ENCODE data around the gene PLEKHA8.
"Not testable (repeated sequence)": the region's sequence is repeated elsewhere in the genome, so short reads cannot be mapped to it uniquely, and the experiment has no call there.

The PLEKHA8 gene

GRCh38 chr7:30080818-30081217 is 52.6 kb downstream of the PLEKHA8 start:
- ATAC-seq (replicated peaks) = no peak
- H3K27me3 Mint-ChIP-seq = no peaks in the 10 kb centered on the region
- no peak overlapping the region for H3K27ac Mint-ChIP-seq

DNA sequence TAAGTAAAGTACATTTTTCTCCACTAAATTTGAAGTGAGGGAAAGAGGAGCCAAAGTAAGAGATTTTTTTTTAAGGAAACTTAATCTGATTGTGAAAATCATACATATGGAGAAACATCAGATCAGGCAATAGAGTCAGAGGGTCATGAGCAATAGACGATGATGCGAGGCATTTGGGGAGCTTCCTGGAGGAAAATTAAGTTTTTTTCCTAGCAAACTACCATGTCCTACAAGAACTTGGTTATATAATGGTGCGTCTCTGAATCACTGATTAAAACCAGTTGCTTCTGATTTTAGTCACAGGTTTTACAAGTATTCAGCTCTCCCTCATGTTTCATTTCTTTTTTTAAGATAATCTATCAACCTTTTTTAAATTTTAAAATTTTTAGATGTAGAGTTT is 54.5 kb downstream of the PLEKHA8 start:
- ATAC-seq (replicated peaks) (no peak), DNase-seq (no peak)
- H3K4me3 Mint-ChIP-seq = no peak overlapping the region
- H3K27me3 Mint-ChIP-seq = no peaks in the 10 kb centered on the region
- peaks cover 0 to 3% of the 10 kb centered on the region in 2 donors for H3K4me1 Mint-ChIP-seq (ENCODE audit: low read depth in 2 of 2)
- H3K9me3 Mint-ChIP-seq = no peaks in the 10 kb centered on the region
- H3K36me3 Mint-ChIP-seq (ENCODE audit: insufficient read depth) = peaks cover 9% of the 10 kb centered on the region
- no peak overlapping the region for H3K27ac Mint-ChIP-seq

More at GRCh38 chr7:30080818-30081217, 52.6 kb downstream of the PLEKHA8 start:
- H3K9me3 Mint-ChIP-seq = no peaks in the 10 kb centered on the region
- peaks cover 9% of the 10 kb centered on the region for H3K36me3 Mint-ChIP-seq (ENCODE audit: insufficient read depth)
- no peak overlapping the region for H3K4me3 Mint-ChIP-seq
- DNase-seq = no peak
- H3K4me1 Mint-ChIP-seq (ENCODE audit: low read depth in 2 of 2) = peaks cover 0 to 3% of the 10 kb centered on the region in 2 donors

- DNase-seq (no peak), ATAC-seq (replicated peaks) (no peak)
- Mint-ChIP-seq H3K9me3 (no peaks in the 10 kb centered on the region), H3K27me3 (no peaks in the 10 kb centered on the region), H3K4me3 (no peak overlapping the region), H3K4me1 (ENCODE audit: low read depth in 2 of 2) (peaks cover 0 to 3% of the 10 kb centered on the region in 2 donors), H3K27ac (no peak overlapping the region), H3K36me3 (ENCODE audit: insufficient read depth) (peaks cover 9% of the 10 kb centered on the region)
Observed at GRCh38 chr7:30083334-30083733, 55.1 kb downstream of the PLEKHA8 start.

DNA sequence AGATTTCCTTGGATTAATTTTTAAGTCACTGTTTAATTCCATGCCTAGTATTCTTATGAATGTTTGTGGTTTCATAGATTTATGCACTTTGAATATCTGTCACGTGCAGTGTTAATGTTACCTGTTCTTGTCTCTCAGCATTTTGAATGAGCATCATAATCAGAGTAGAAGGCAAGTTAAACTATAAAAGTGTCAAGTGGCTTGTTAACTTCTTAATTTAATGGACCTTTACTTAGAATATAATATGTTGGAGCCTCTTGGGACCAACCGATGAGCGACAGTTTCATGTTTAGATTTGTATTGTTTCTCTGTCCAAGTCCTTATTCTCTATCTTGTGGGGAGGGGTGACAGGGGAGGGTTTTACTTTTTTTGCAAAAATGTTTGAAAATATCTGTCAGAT is 56.0 kb downstream of the PLEKHA8 start:
- peaks cover 9% of the 10 kb centered on the region for H3K36me3 Mint-ChIP-seq (ENCODE audit: insufficient read depth)
- H3K27me3 Mint-ChIP-seq = no peaks in the 10 kb centered on the region
- DNase-seq (no peak), ATAC-seq (replicated peaks) (no peak)
- peaks cover 0 to 3% of the 10 kb centered on the region in 2 donors for H3K4me1 Mint-ChIP-seq (ENCODE audit: low read depth in 2 of 2)
- no peak overlapping the region for H3K27ac Mint-ChIP-seq
- no peaks in the 10 kb centered on the region for H3K9me3 Mint-ChIP-seq
- no peak overlapping the region for H3K4me3 Mint-ChIP-seq

DNA sequence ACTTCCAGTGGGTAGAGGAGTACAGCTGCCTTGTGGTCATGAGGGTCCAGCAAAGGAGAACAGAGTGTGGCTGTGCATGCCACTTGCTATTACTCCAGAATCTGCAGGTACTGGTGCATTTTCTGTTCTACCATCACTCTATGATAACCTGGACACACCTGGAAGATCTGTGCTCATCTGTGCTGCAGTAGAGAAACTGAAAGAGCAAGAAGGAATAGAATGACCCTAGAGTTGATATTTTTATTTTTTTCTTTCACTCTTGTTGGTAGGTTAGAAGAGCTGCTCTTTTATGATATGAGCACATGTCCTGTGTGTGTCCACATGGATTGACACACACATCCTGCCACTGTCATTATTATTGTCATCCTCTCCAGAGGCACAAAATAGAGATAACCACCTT is 58.3 kb downstream of the PLEKHA8 start:
- no peak for ATAC-seq (replicated peaks)

DNA sequence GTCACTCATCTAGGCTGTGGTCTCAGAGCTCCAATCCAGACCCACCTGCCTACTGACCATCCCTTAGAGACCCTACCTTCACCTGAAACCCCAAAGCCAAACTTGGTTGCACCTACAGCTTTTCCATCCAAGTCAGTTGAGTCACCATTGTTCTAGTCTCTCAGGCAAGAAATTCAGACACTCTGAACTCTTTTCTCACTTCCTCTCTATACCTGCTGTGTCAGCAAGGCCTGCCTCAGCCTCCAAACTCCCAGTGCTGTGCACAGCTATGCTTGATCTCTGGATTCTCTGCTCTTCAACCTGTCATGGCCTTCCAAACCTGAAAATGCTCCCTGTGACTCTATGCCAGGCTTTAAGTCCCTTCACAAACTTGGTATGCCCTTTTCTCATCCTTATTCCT is 59.2 kb downstream of the PLEKHA8 start:
- ATAC-seq (replicated peaks) = no peak
- H3K27ac Mint-ChIP-seq = no peak overlapping the region
- H3K9me3 Mint-ChIP-seq = no peaks in the 10 kb centered on the region
- DNase-seq = no peak
- peaks cover 0 to 3% of the 10 kb centered on the region in 2 donors for H3K4me1 Mint-ChIP-seq (ENCODE audit: low read depth in 2 of 2)
- no peaks in the 10 kb centered on the region for H3K27me3 Mint-ChIP-seq
- H3K36me3 Mint-ChIP-seq (ENCODE audit: insufficient read depth) = peaks cover 7% of the 10 kb centered on the region
- no peak overlapping the region for H3K4me3 Mint-ChIP-seq

More for the DNA sequence above, 58.3 kb downstream of the PLEKHA8 start:
- Mint-ChIP-seq H3K36me3 (ENCODE audit: insufficient read depth) (peaks cover 9% of the 10 kb centered on the region), H3K27me3 (no peaks in the 10 kb centered on the region), H3K27ac (no peak overlapping the region), H3K4me1 (ENCODE audit: low read depth in 2 of 2) (peaks cover 0 to 3% of the 10 kb centered on the region in 2 donors), H3K4me3 (no peak overlapping the region), H3K9me3 (no peaks in the 10 kb centered on the region)
- DNase-seq = no peak

- Mint-ChIP-seq H3K27ac (peak overlapping the region in 1 of 2 donors; percentile 8), H3K4me1 (ENCODE audit: low read depth in 2 of 2) (peaks cover 0 to 3% of the 10 kb centered on the region in 2 donors), H3K4me3 (no peak overlapping the region), H3K36me3 (ENCODE audit: insufficient read depth) (peaks cover 5% of the 10 kb centered on the region), H3K27me3 (no peaks in the 10 kb centered on the region), H3K9me3 (no peaks in the 10 kb centered on the region)
- DNase-seq = no peak
- ATAC-seq (replicated peaks) = no peak
Observed at GRCh38 chr7:30088362-30088761, 60.1 kb downstream of the PLEKHA8 start.

- Mint-ChIP-seq H3K4me3 (no peak overlapping the region), H3K4me1 (ENCODE audit: low read depth in 2 of 2) (peaks cover 0 to 3% of the 10 kb centered on the region in 2 donors), H3K36me3 (ENCODE audit: insufficient read depth) (no peaks in the 10 kb centered on the region), H3K27me3 (no peaks in the 10 kb centered on the region), H3K9me3 (no peaks in the 10 kb centered on the region), H3K27ac (no peak overlapping the region)
- DNase-seq (no peak), ATAC-seq (replicated peaks) (no peak)
Observed at GRCh38 chr7:30090111-30090510, 61.9 kb downstream of the PLEKHA8 start.

- no peaks in the 10 kb centered on the region for H3K27me3 Mint-ChIP-seq
Observed at GRCh38 chr7:30091491-30091912, 63.3 kb downstream of the PLEKHA8 start.

GRCh38 chr7:30091987-30092386 is 63.8 kb downstream of the PLEKHA8 start:
- Mint-ChIP-seq H3K4me1 (ENCODE audit: low read depth in 2 of 2) (no peaks in the 10 kb centered on the region), H3K9me3 (no peaks in the 10 kb centered on the region), H3K4me3 (no peak overlapping the region), H3K36me3 (ENCODE audit: insufficient read depth) (no peaks in the 10 kb centered on the region), H3K27ac (no peak overlapping the region), H3K27me3 (no peaks in the 10 kb centered on the region)
- no peak for DNase-seq
- ATAC-seq (replicated peaks) = no peak

More at GRCh38 chr7:30091491-30091912, 63.3 kb downstream of the PLEKHA8 start:
- H3K27ac Mint-ChIP-seq = no peak overlapping the region
- H3K4me3 Mint-ChIP-seq = no peak overlapping the region
- H3K9me3 Mint-ChIP-seq = no peaks in the 10 kb centered on the region
- no peak for DNase-seq
- no peaks in the 10 kb centered on the region for H3K36me3 Mint-ChIP-seq (ENCODE audit: insufficient read depth)
- no peak for ATAC-seq (replicated peaks)
- H3K4me1 Mint-ChIP-seq (ENCODE audit: low read depth in 2 of 2) = no peaks in the 10 kb centered on the region

DNA sequence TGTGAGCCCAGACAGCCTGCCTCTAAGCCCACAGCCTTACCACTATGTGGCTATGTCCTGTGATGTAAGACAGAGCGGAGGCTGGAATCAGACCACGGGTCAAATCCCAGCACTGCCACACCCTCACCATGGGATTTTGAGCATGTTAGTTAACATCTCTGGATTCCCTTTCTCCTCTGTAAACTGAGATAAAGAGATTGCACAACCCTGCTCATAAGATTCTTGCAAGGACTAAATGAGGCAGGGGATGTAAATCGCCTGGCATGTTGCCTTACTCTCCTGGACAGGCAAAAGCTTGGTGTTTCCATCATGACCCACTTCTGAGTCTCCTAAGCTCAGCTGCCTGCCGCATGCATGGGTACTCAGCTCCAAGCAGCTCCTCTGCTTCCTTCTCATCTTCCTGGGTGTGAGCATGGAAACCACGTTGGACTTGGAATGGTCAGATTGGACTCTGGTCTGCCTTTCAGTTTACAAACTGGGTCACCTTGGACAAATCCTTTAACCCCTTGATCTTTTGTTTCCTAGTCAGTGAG is 65.3 kb downstream of the PLEKHA8 start:
- H3K4me1 Mint-ChIP-seq (ENCODE audit: low read depth in 2 of 2) = no peaks in the 10 kb centered on the region
- no peak overlapping the region for H3K27ac Mint-ChIP-seq
- H3K9me3 Mint-ChIP-seq = no peaks in the 10 kb centered on the region
- H3K4me3 Mint-ChIP-seq = no peak overlapping the region
- H3K27me3 Mint-ChIP-seq = no peaks in the 10 kb centered on the region
- DNase-seq (no peak), ATAC-seq (replicated peaks) (no peak)
- H3K36me3 Mint-ChIP-seq (ENCODE audit: insufficient read depth) = no peaks in the 10 kb centered on the region

DNA sequence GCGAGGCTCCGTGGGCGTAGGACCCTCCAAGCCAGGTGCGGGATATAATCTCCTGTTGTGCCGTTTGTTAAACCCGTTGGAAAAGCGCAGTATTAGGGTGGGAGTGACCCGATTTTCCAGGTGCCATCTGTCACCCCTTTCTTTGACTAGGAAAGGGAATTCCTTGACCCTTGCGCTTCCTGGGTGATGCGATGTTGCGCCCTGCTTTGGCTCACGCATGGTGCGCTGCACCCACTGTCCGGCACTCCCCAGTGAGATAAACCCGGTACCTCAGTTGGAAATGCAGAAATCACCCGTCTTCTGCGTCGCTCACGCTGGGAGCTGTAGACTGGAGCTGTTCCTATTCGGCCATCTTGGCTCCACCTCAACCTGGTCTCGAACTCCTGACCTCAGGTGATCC is 70.4 kb downstream of the PLEKHA8 start:
- not testable (repeated sequence) for H3K4me1 Mint-ChIP-seq (ENCODE audit: low read depth in 2 of 2); H3K27me3 Mint-ChIP-seq; H3K27ac Mint-ChIP-seq; ATAC-seq (replicated peaks); H3K36me3 Mint-ChIP-seq (ENCODE audit: insufficient read depth); DNase-seq; H3K4me3 Mint-ChIP-seq; H3K9me3 Mint-ChIP-seq

DNA sequence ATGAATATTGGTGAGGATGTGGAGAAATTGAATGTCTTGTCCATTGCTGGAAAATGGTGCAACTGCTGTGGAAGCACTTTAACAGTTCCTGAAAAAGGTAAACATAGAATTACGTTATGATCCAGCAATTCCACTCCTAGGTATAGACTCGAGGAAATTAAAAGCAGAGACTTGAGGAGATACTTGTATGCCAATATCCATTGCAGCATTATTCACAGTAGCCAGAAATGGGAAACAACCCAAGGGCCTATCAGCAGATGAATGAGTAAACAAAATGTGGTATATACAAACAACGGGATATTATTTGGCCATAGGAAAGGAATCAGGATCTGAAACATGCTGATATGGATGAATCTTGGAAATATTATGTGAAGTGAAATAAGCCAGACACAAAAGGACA is 74.1 kb downstream of the PLEKHA8 start:
- Mint-ChIP-seq H3K27ac (no peak overlapping the region), H3K4me1 (ENCODE audit: low read depth in 2 of 2) (no peaks in the 10 kb centered on the region), H3K4me3 (no peak overlapping the region), H3K27me3 (no peaks in the 10 kb centered on the region), H3K9me3 (no peaks in the 10 kb centered on the region), H3K36me3 (ENCODE audit: insufficient read depth) (no peaks in the 10 kb centered on the region)
- no peak for DNase-seq
- ATAC-seq (replicated peaks) = no peak

GRCh38 chr7:30104157-30104556 is 75.9 kb downstream of the PLEKHA8 start:
- no peak for ATAC-seq (replicated peaks)
- Mint-ChIP-seq H3K36me3 (ENCODE audit: insufficient read depth) (no peaks in the 10 kb centered on the region), H3K27me3 (no peaks in the 10 kb centered on the region), H3K4me1 (ENCODE audit: low read depth in 2 of 2) (no peaks in the 10 kb centered on the region), H3K4me3 (no peak overlapping the region), H3K9me3 (no peaks in the 10 kb centered on the region), H3K27ac (no peak overlapping the region)
- DNase-seq = no peak
